Pancreas (tissue), 10 donors: ENCODE results near the gene ZP3. TPM values are rescaled to one million over a fixed set of nuclear protein-coding genes. Genes with fewer than 3 reads are reported as not detected.
A peak's percentile ranks its signal among the peaks of the same experiment; 100 is the strongest.
"Not testable (repeated sequence)": the region's sequence is repeated elsewhere in the genome, so short reads cannot be mapped to it uniquely, and the experiment has no call there.

Experiments
- ATAC-seq, 4 donors: fragments of 200-7000 bp; cut with Tn5 transposase; one replicate each; pipeline versions ENCODE4 v1.8.0 to v1.9.1; 2020; ENCODE audit warnings: mild to moderate bottlenecking in 4 of 4, moderate library complexity in 4 of 4
- DNase-seq, 6 donors: peaks; one replicate each; pipeline ENCODE4 v3.0.0-alpha.2; 2020
- FAIRE-seq: peaks from 2 replicates; lab custom pipeline; 2012; peaks lifted over from hg19 to GRCh38; lab: Jason Lieb, UNC
- H3K27ac ChIP-seq, 4 donors: fragments of 200-600 bp; sonication (generic); 1 replicate in 3 of 4; 2 replicates in 1 of 4; pipeline versions ENCODE4 v1.5.0 to v1.8.0; 2020
- H3K27me3 ChIP-seq, 4 donors: fragments of 200-600 bp; one replicate each; pipeline ENCODE4 v1.8.0; 2021
- H3K36me3 ChIP-seq, 3 donors: fragments of 200-600 bp; sonication (generic) in 1 of 3; one replicate each; pipeline versions ENCODE4 v1.5.0 to v1.8.0; 2020 to 2021
- H3K4me1 ChIP-seq, 3 donors: fragments of 200-600 bp; one replicate each; pipeline ENCODE4 v1.8.0; 2021
- H3K4me3 ChIP-seq, 4 donors: fragments of 200-600 bp; sonication (generic) in 2 of 4; one replicate each; pipeline versions ENCODE4 v1.5.0 to v1.8.0; 2020 to 2021
- H3K9me3 ChIP-seq, 4 donors: fragments of 200-600 bp; one replicate each; pipeline ENCODE4 v1.8.0; 2021
- WGBS, 2 donors: extraction: QIAGEN DNeasy Blood & Tissue Kit; methylation state at CpG; one replicate each; pipeline ENCODE4 v1.1.7; 2013; 5-methylcytosine and 5-hydroxymethylcytosine counted together
- intact Hi-C, 3 donors: fragments of 100-400 bp; cut with DNase I; formaldehyde crosslinking; loops; one replicate each; pipeline versions ENCODE4 v1.11.1 to v1.14.2; 2022
- polyA plus RNA-seq, 2 donors: library from polyadenylated mRNA; stranded (reverse); fragments of 200-250 nt; gene quantifications; one replicate each; pipeline ENCODE4 v1.2.3, GENCODE V29; 2013
- total RNA-seq, 6 donors: library from RNA; stranded (reverse); fragmentation: NEBNext Ultra II Directional in 4 of 6; extraction: Animal tissue kit (Norgen Biotek cat#: 25700) in 4 of 6; gene quantifications; one replicate each; pipeline versions ENCODE4 v1.2.1 to v1.2.4, GENCODE V29; 2021 to 2023
- TF ChIP-seq, protein P1 (sequence below), 4 donors: fragments of 200-600 bp; sonication (generic) in 3 of 4; IDR thresholded peaks; one replicate each; pipeline versions ENCODE4 v1.5.0 to v1.8.0; 2021; ENCODE audit warnings: antibody characterized with exemption in 4 of 4
- donor health status: healthy with polysubstance abuse.
- donor health status: DM: no; HTN: no; CAD: no; lungs with moderate emphysema.
- donor health status: DM: no; HTN: no; CAD: no.
- donor health status: control.
- donor health status: control.
- donor health status: Bipolar disorder and iron deficiency.
- donor health status: DM: yes; HTN: yes; CAD: no.
- donor health status: DM: no; HTN: no; CAD: no.
- donor health status: DM: no; HTN: no; CAD: no.
- donor health status: DM: yes; HTN: yes; CAD: no.

The ZP3 gene
- total and polyA plus RNA-seq, 8 donors = 2.5 to 14.1 (median 5.9) TPM

DNA sequence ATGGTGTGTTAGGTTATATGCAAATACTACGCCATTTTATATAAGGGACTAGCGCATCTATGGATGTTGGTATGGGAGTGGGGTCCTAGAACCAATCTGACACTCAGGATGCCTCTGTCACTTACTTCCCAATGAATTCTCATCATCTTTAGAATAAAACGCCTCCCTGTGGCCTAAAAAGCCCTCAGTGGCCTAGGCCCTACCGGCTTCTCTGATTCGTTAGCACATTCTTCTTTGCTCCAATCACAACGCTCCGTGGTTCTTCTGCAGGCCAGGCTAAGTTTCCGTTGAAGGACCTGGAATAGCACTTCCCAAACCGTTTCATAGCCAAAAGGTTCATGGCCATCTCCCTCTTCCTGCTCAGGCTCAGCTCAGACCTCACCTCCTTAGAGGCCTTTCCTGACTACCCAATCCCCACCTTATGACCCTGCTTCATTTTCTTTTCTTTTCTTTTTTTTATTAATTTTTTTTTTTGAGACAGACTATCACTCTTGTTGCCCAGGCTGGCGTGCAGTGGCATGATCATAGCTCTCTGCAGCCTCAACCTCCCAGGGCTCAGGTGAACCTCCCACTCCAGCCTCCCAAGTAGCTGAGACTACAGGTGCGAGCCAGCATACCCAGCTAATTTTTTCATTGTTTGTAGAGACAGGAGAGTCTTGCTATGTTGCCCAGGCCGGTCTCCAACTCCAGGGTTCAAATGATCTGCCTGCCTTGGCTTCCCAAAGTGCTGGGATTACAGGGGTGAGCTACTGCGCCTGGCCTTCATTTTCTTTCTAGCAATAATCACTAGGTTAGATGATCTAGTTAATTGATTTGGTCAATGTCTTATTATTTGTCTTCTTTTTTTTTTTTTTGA lies 41.4 kb upstream of the ZP3 start:
- intact Hi-C loops = no loop called here
- WGBS, 2 donors = 80 to 83% methylated on average over 13 of the region's 13 CpGs
- no peaks in the 10 kb centered on the region for H3K9me3 ChIP-seq
- H3K27me3 ChIP-seq = no peaks in the 10 kb centered on the region
- H3K4me1 ChIP-seq = no peaks in the 10 kb centered on the region
- FAIRE-seq = no peak
- ATAC-seq = no peak
- no peak overlapping the region for H3K4me3 ChIP-seq
- H3K36me3 ChIP-seq = no peaks in the 10 kb centered on the region
- TF ChIP-seq, protein P1, sequence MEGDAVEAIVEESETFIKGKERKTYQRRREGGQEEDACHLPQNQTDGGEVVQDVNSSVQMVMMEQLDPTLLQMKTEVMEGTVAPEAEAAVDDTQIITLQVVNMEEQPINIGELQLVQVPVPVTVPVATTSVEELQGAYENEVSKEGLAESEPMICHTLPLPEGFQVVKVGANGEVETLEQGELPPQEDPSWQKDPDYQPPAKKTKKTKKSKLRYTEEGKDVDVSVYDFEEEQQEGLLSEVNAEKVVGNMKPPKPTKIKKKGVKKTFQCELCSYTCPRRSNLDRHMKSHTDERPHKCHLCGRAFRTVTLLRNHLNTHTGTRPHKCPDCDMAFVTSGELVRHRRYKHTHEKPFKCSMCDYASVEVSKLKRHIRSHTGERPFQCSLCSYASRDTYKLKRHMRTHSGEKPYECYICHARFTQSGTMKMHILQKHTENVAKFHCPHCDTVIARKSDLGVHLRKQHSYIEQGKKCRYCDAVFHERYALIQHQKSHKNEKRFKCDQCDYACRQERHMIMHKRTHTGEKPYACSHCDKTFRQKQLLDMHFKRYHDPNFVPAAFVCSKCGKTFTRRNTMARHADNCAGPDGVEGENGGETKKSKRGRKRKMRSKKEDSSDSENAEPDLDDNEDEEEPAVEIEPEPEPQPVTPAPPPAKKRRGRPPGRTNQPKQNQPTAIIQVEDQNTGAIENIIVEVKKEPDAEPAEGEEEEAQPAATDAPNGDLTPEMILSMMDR (IDR thresholded peaks at IDR 0.05) = no peak
- no peak for DNase-seq
- H3K27ac ChIP-seq = no peak overlapping the region

DNA sequence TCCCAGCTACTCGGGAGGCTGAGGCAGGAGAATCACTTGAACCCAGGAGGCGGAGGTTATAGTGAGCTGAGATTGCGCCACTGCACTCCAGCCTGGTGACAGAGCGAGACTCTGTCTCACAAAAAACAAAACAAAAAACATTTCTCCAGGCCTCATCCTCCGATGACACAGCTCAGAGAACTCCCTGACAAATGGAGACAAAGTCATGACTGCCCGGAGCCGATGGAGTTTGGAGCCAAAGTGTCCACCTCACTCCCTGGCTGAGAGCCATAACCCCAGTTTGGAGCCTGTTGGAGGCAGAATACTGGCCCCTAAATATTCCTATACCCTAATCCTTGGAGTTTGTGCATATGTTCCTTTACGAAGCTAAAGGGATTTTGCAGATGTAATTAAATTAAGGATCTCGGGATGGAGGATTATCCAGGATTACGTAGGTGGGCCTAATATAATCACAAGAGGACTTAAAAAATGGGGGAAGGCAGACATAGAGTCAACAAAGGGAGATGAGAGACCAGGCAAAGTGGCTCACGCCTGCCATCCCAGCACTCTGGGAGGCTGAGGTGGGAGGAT lies 38.0 kb upstream of the ZP3 start:
- TF ChIP-seq, protein P1 (IDR thresholded peaks at IDR 0.05) = no peak
- intact Hi-C loops = no loop called here
- Histone ChIP-seq H3K27me3 (no peaks in the 10 kb centered on the region), H3K27ac (no peak overlapping the region), H3K9me3 (no peaks in the 10 kb centered on the region), H3K36me3 (no peaks in the 10 kb centered on the region), H3K4me3 (no peak overlapping the region), H3K4me1 (no peaks in the 10 kb centered on the region)
- DNase-seq = no peak
- no peak for ATAC-seq
- no peak for FAIRE-seq
- 90 to 92% methylated on average over 11 of the region's 11 CpGs for WGBS, 2 donors

DNA sequence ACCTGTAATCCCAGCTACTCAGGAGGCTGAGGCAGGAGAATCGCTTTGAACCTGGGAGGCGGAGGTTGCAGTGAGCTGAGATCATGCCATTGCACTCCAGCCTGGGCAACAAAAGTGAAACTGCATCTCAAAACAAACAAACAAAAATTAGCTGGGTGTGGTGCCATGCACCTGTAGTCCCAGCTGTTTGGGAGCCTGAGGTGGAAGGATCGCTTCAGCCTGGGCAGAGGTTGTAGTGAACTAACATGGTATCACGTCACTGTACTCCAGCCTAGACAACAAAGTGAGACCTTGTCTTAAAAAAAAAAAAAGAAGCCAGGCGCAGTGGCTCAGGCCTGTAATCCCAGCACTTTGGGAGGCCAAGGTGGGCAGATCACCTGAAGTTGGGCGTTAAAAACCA lies 37.0 kb upstream of the ZP3 start:
- H3K4me3 ChIP-seq, ATAC-seq, intact Hi-C loops, H3K27ac ChIP-seq, DNase-seq, FAIRE-seq, H3K36me3 ChIP-seq, H3K9me3 ChIP-seq, H3K27me3 ChIP-seq, H3K4me1 ChIP-seq: not testable (repeated sequence)
- 96 to 99% methylated on average over 6 of the region's 6 CpGs for WGBS, 2 donors

DNA sequence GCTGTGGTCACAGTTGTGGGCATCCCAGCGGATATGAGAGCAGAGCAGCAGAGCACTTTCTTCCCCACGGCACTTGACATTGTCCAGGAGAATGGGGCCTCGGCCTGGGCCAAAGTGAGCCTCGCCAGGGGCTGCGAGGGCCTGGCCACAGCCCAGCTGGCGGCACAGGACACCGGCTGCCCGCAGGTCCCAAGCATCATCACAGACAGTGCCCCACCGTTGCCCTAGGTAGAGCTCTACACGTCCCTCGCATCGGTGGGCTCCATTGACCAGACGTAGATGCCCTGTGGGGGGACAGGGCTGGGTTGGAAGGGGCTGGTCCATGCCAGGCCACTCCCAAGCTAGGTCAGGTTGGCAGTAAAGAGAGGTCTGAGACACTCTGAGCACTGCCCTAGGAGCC lies 34.7 kb upstream of the ZP3 start:
- no peak overlapping the region for H3K4me3 ChIP-seq
- no peak for DNase-seq

DNA sequence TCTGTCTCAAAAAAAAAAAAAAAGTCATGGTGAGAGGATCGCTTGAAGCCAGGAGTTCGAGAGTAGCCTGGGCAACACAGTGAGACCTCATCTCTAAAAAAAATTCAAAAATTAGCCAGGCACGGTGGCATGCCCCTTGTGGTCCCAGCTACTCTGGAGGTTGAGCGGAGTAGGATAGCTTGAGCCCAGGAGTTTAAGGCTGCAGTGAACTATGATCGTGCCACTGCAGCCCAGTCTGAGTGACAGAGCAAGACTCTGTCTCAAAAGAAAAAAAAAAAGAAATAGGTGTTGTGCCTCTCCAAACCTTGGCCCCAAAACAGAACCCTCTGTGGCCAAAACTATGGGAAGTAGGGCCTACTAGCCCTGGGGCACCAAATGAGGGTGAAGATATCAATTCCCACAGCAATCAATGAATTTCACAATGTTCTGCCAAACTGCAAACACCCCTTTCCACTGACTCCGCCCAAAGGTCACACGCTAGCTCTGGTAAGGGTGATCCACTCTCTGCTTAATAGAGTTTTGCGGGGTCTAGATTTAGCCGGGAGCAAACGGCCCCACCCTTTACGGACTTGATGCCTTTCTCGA lies 32.1 kb upstream of the ZP3 start:
- 24 to 25% methylated on average over 12 of the region's 12 CpGs for WGBS, 2 donors
- Histone ChIP-seq H3K36me3 (no peaks in the 10 kb centered on the region), H3K9me3 (no peaks in the 10 kb centered on the region), H3K4me1 (peaks cover 5 to 11% (median 7%) of the 10 kb centered on the region in 3 donors), H3K27ac (peak overlapping the region; percentile 49 to 92 (median 88)), H3K27me3 (no peaks in the 10 kb centered on the region), H3K4me3 (peak overlapping the region; percentile 7 to 78 (median 44))
- intact Hi-C loops = no loop called here
- ATAC-seq (peak; percentile 36 to 69 (median 48)), DNase-seq (no peak), FAIRE-seq (no peak)
- TF ChIP-seq, protein P1 (IDR thresholded peaks at IDR 0.05) = no peak

More for the DNA sequence above, 34.7 kb upstream of the ZP3 start:
- Histone ChIP-seq H3K36me3 (no peaks in the 10 kb centered on the region), H3K27ac (no peak overlapping the region), H3K9me3 (no peaks in the 10 kb centered on the region), H3K27me3 (no peaks in the 10 kb centered on the region), H3K4me1 (peaks cover 5 to 7% (median 7%) of the 10 kb centered on the region in 3 donors)
- 94 to 99% methylated on average over 13 of the region's 13 CpGs for WGBS, 2 donors
- intact Hi-C loops = no loop called here
- ATAC-seq (no peak), FAIRE-seq (no peak)
- TF ChIP-seq, protein P1 (IDR thresholded peaks at IDR 0.05) = no peak
